MG63 (cell line): ENCODE measurements around the gene DNM1. TPM values are rescaled to one million over a fixed set of nuclear protein-coding genes. Genes with fewer than 3 reads are reported as not detected.
"Not testable (repeated sequence)": the region's sequence is repeated elsewhere in the genome, so short reads cannot be mapped to it uniquely, and the experiment has no call there.

Experiments
- DNase-seq: peaks from one replicate; pipeline ENCODE4 v3.0.0-alpha.2; 2020
- H3K27me3 ChIP-seq: fragments of 250-450 bp; sonication (Bioruptor Pico); 2 replicates; pipeline ENCODE4 v1.5.1; 2020; ENCODE audit warnings: mild to moderate bottlenecking, moderate library complexity
- H3K36me3 ChIP-seq: fragments of 250-450 bp; sonication (Bioruptor Pico); 2 replicates; pipeline ENCODE4 v1.5.1; 2020; ENCODE audit warnings: mild to moderate bottlenecking, moderate library complexity
- H3K4me3 ChIP-seq: fragments of 250-450 bp; sonication (Bioruptor Pico); 2 replicates; pipeline ENCODE4 v1.5.1; 2020; ENCODE audit warnings: mild to moderate bottlenecking, moderate library complexity
- H3K9me3 ChIP-seq: fragments of 250-450 bp; sonication (Bioruptor Pico); 2 replicates; pipeline ENCODE4 v1.5.1; 2020; ENCODE audit warnings: mild to moderate bottlenecking, moderate library complexity
- total RNA-seq: library from RNA; depleted of rRNA; stranded (reverse); fragments of >200 nt; shearing (Covaris generic); gene quantifications from 2 replicates; pipeline ENCODE4 v1.2.3, GENCODE V29; 2014; ENCODE audit warnings: low replicate concordance

DNM1 gene
- total RNA-seq, 1 experiment from 2014 or later = 0.30 TPM

DNA sequence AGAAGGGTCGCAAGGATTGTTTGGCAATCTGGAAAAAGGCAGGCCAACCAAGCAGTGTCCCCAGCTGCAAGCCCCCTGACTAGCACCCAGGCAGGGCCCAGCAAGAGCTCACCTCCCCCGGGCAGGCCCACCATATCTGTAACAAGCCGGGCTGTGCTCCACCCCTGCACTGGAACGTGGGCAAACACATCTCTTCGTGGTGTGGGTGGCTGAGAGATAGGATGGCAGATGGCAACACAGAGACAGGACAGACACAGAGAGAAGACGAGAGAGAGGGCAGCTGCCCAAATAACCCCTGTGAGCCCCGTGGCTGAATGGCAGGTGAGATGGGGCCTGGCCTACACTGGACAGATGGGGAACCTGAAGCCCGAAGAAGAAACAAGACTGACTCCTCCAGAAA lies 33.7 kb upstream of the DNM1 start:
- Histone ChIP-seq H3K4me3 (no peak overlapping the region), H3K27me3 (no peaks in the 10 kb centered on the region), H3K36me3 (peaks cover 42% of the 10 kb centered on the region), H3K9me3 (no peaks in the 10 kb centered on the region)
- DNase-seq = no peak

DNA sequence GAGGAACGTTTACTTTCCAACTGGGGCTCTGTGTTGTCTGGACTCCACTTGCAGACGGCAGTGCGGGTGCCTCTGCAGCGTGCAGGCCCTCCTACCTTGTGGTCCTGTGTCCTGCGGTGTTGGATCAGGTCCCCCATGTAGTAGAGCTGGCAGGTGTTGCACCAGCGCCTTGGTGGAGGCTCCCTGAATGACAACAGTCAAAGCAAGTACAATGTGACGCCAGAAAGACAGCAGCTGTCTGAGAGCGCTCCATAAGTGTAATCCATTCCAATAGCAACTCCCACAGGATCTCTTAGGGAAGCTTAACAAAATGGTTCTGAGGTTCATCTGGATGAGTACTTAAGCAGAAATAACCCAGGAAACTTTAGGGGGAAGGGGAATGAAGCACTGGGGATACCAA lies 33.3 kb upstream of the DNM1 start:
- H3K27me3 ChIP-seq = no peaks in the 10 kb centered on the region
- no peak for DNase-seq
- H3K36me3 ChIP-seq = peaks cover 41% of the 10 kb centered on the region
- no peak overlapping the region for H3K4me3 ChIP-seq
- no peaks in the 10 kb centered on the region for H3K9me3 ChIP-seq

DNA sequence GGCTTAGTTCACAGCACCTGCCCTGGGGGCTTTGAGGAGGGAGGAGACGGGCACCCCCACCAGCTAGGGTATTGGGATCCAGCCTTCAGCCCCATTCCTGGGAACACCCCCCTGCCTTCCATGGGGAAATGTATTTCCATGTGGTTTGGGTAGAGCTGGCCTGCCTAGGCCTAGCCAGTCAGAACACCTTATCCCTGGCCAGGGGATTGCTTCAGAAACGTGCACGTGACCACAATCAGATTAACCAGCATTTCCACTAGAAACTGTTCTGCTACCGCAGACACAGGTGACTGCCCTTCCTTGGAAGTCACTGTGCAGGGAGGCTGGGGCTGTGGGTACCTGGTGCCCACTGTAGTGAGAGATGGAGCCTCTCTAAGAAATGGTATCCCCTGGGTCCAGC lies 29.1 kb upstream of the DNM1 start:
- Histone ChIP-seq H3K9me3 (no peaks in the 10 kb centered on the region), H3K27me3 (no peaks in the 10 kb centered on the region), H3K4me3 (no peak overlapping the region), H3K36me3 (peaks cover 42% of the 10 kb centered on the region)
- DNase-seq = no peak

DNA sequence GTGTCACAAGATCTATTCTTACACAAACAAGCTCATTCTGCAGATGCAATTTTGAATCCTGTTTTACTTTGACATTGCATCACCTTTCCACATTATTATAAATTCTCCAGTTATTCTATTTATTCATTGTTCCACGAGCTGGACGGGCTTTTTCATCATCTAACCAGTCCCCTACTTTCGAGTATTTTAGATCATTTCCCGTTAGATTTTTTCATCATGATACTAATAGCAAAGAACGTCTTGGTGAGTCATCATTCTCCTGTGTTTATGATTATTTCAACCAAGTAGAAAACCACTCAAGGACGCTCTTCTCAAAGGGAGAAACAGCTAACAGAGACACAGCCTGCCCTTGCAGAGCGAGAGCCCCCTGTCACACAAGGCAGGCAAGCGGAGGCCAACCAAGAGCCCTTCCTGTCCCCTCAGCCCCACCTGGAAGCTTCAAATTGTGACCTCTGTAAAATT lies 28.0 kb upstream of the DNM1 start:
- no peak overlapping the region for H3K4me3 ChIP-seq
- no peak for DNase-seq
- no peaks in the 10 kb centered on the region for H3K9me3 ChIP-seq
- no peaks in the 10 kb centered on the region for H3K27me3 ChIP-seq
- H3K36me3 ChIP-seq = peaks cover 44% of the 10 kb centered on the region

DNA sequence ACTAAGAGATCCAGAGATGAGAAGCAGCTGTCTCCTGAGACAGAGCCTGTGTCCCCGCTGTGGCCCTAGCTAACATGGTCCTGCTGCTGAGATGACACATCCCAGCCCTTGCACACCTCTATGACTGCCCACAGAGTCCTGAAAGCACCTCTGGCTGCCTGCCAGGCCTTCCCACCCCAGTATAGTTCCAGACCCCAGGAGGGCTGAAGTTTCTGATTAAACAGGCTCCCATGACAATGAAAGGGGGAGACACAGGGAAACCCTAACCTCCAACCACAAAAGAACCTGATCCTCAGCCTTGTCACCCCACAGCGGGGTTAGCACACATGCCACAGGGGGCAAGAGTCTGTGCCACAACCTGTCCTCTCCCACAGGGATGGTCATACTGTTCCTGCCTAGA lies 27.5 kb upstream of the DNM1 start:
- peaks cover 46% of the 10 kb centered on the region for H3K36me3 ChIP-seq

DNA sequence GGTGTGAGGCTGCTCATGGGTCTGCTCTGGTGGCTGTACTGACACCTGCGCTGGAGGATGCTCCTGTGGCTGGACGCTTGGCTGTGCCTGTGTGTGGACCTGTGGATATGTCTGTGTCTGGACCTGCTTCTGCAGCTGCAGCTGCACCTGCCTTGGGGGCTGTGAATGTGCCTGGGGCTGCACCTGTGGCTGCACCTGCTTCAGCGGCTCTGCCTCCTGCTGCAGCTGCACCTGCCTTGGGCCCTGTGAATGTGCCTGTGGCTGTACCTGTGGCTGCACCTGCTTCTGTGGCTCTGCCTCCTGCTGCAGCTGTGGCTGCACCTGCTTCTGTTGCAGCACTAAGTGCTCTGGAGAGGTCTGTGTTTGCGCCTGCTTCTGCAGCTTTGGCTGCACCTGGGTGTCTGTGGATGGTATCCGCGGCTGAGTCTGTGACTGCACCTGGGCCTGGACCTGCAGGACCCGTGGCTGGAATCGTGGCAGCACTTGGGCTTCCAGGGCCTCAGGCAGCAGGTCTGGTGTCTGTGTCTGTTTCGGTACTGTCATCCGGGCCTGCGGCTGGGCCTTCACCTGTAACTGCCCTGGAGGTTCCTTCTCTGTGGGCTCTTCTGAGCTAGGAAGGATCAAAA lies 24.3 kb upstream of the DNM1 start:
- DNase-seq = no peak
- Histone ChIP-seq H3K27me3 (no peaks in the 10 kb centered on the region), H3K4me3 (no peak overlapping the region), H3K9me3 (no peaks in the 10 kb centered on the region), H3K36me3 (peaks cover 60% of the 10 kb centered on the region)

More for the DNA sequence above, 27.5 kb upstream of the DNM1 start:
- no peaks in the 10 kb centered on the region for H3K9me3 ChIP-seq
- no peak for DNase-seq
- no peaks in the 10 kb centered on the region for H3K27me3 ChIP-seq
- no peak overlapping the region for H3K4me3 ChIP-seq

DNA sequence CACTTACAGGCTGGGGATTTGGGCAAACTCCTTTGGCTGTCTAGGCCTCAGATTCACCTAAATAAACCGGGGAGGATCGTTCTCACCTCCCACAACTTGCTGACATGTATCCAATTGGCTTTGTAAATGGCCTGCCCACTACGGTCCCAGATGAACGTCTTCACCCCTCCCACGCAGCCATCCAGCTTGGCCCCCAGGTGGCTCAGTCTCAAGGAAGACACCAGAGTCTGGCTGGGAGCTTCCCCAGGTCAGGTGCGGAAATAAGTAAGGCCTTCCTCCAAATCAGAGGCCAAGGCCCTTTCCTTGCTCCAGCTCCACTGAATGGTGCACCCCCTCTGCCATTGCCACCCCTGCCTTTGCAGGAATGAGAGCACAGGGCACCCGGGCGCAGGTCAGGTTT lies 23.2 kb upstream of the DNM1 start:
- Histone ChIP-seq H3K9me3 (no peaks in the 10 kb centered on the region), H3K36me3 (peaks cover 65% of the 10 kb centered on the region), H3K27me3 (no peaks in the 10 kb centered on the region), H3K4me3 (no peak overlapping the region)
- DNase-seq = no peak

DNA sequence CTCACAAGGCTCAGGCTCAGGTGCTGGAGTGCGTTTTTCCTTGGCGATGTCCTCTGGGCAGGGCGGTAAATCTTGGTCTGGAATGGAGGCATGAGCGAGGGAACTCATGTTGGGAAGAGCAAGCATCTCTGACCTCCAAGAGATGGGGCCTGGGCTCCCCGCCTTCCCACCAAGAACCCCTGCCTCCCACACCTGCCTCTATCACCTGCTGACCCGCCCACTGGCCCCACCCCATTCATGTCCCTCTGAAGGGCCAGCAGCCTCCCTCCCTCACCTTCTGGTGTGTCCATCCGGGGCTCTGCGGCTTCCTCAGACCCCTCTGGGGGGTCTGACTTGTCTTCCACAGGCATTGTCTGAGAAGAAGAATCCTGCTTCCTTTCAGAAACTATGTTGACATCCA lies 22.7 kb upstream of the DNM1 start:
- Histone ChIP-seq H3K36me3 (peaks cover 65% of the 10 kb centered on the region), H3K4me3 (no peak overlapping the region), H3K27me3 (no peaks in the 10 kb centered on the region), H3K9me3 (no peaks in the 10 kb centered on the region)
- DNase-seq = no peak

DNA sequence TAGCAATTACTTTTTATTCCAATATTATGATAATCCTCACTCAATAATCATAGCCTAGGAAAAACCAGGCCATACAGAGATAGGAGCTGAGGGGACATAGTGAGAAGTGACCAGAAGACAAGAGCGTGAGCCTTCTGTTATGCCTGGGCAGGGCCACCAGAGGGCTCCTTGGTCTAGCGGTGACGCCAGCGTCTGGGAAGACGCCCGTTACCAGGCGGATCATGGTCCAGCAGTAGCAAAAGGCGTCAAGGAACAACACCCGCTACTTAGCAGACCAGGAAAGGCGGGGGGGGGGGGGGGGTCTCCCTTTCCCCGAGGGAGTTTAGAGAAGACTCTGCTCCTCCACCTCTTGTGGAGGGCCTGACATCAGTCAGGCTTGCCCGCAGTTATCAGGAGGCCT lies 21.7 kb upstream of the DNM1 start:
- H3K27me3 ChIP-seq, H3K4me3 ChIP-seq, H3K9me3 ChIP-seq, DNase-seq: not testable (repeated sequence)
- peaks cover 61% of the 10 kb centered on the region for H3K36me3 ChIP-seq

DNA sequence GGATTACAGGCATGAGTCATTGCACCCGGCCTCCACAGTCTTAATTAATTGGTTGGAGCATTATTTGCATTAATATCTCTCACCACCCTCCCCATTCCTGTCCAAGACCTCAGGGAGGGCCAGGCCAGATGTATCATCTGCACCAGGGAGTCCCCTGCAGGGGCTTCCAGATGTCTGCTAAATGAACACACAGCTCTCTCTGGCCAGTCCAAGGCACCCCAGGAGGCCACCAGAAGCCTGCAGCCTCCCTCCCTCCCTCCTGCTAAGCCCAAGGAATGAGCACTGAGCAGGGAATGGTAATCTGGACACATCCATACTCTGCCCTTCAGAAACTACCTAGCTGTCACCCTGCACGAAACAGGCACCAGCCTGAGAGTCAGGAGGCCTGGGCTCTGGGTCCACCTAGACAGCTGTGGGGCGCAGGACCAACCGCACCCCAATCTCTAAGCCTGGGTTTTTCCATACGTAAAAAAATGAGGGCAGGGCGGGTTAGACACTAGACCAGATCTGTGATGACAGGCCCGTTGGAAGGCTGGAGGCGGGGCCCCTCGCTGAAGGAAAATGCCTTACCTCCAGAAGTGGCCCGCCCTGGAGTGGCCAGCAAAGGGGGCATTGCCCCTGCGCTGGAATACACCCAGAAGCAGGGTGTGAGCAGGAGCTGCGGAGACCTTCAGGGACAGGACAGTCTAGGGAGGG lies 20.1 kb upstream of the DNM1 start:
- DNase-seq = no peak
- Histone ChIP-seq H3K4me3 (no peak overlapping the region), H3K36me3 (peaks cover 63% of the 10 kb centered on the region), H3K27me3 (no peaks in the 10 kb centered on the region), H3K9me3 (no peaks in the 10 kb centered on the region)

DNA sequence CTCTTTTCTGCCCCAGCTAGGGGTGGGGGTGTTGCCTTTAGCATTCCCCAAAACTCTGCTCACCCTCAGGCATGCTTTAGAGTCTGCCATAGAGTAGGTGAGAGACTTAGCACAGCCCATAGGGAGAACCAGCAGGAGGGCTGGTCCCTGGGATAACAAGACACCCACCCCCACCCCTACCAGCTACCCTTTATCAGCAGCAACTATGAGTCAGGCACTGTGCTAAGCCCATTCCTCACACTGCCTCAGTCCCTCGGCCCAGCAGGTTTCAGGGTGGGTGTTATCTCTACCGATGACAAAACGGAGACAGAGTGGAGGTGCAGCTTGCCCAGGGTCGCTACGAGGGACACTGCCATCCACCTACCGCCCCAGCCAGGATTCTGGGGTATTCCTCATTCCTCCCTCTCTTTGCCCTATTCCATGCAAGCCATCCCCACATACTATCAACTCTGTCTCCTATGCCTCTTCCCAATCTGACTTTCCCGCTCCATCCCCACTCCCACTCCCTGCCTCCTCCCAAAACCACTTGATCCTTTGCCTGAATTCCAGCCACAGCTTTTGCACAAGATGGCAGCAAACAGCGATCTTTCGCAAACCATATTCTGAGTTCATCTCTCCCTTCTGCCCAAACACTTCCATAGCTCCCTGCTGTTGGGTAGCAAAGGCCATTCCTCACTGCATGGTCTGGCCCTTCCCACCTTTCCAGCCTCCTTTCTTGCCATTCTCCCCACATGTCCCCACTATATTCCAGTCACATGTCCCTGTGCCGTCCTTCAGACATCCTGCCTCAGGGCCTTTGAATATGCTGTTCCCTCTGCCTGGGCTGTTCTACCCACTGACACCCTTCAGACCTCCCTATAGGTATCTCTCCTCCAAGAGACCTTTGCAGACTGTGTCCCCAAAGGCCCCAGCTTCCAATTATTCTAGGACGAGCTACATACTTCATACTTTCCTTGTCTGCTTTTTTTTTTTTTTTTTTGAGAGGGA lies 16.9 kb upstream of the DNM1 start:
- Histone ChIP-seq H3K27me3 (no peaks in the 10 kb centered on the region), H3K9me3 (no peaks in the 10 kb centered on the region), H3K36me3 (peaks cover 54% of the 10 kb centered on the region), H3K4me3 (no peak overlapping the region)
- DNase-seq = no peak

DNA sequence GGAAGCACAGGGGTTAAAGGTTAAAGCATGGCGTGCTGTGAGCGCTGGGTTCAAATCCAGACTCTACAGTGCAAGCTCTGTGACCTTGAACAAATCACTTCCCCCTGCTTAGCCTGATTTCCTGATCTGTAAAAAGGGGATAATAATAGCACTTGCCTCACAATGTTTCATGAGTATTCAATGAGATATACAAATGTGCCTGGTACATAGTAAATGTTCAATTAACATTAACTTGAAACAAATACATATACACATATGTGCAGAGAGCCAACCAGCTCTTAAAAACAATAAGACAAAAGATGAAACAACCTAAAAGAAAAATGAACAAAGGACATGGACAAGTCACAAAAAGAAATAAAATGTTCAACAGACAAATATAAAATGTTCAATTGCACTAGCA lies 15.8 kb upstream of the DNM1 start:
- no peaks in the 10 kb centered on the region for H3K27me3 ChIP-seq
- H3K36me3 ChIP-seq = peaks cover 52% of the 10 kb centered on the region
- DNase-seq = no peak
- no peaks in the 10 kb centered on the region for H3K9me3 ChIP-seq
- H3K4me3 ChIP-seq = no peak overlapping the region

DNA sequence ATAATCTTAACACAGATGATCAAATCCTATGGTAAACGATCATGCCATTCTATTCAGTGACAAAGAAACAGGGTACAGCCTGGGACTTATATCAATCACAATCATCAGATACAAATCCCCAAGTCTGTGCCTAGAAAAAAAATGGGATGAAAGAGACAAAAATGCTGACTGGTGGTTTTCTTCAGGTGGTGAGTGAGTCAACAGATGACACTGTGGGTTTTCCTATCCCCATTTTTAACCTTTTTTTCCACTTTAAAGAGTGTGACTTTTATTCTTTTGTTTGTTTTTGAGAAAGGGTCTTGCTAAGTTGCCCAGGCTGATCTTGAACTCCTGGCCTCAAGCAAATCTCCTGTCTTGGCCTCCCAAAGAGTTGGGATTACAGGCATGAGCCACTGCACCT lies 15.0 kb upstream of the DNM1 start:
- H3K27me3 ChIP-seq = no peaks in the 10 kb centered on the region
- H3K9me3 ChIP-seq = no peaks in the 10 kb centered on the region
- DNase-seq = no peak
- peaks cover 47% of the 10 kb centered on the region for H3K36me3 ChIP-seq
- no peak overlapping the region for H3K4me3 ChIP-seq

DNA sequence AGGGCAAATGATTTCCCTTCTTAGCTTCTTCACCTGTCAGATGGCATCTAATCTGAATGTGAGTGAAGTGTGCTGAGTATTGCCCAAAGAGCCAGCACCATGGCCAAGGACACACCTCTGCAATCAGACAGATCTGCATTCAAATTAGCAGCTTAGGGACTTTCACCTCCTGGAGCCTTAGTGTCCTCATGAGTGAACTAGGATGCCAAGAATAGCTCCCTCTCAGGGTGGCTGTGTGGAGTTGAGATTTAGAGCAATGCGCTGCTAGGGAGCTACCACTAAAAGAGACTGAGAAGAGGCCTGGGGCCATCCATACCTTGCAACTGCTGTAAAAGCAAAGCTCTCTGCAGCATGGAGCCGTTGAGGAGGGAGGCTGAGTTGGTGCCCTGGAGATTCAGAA lies 13.2 kb upstream of the DNM1 start:
- Histone ChIP-seq H3K4me3 (peak overlapping the region; percentile 87; the same call in 1 of the 2 replicates), H3K36me3 (peaks cover 32% of the 10 kb centered on the region), H3K27me3 (no peaks in the 10 kb centered on the region), H3K9me3 (no peaks in the 10 kb centered on the region)
- DNase-seq = no peak

DNA sequence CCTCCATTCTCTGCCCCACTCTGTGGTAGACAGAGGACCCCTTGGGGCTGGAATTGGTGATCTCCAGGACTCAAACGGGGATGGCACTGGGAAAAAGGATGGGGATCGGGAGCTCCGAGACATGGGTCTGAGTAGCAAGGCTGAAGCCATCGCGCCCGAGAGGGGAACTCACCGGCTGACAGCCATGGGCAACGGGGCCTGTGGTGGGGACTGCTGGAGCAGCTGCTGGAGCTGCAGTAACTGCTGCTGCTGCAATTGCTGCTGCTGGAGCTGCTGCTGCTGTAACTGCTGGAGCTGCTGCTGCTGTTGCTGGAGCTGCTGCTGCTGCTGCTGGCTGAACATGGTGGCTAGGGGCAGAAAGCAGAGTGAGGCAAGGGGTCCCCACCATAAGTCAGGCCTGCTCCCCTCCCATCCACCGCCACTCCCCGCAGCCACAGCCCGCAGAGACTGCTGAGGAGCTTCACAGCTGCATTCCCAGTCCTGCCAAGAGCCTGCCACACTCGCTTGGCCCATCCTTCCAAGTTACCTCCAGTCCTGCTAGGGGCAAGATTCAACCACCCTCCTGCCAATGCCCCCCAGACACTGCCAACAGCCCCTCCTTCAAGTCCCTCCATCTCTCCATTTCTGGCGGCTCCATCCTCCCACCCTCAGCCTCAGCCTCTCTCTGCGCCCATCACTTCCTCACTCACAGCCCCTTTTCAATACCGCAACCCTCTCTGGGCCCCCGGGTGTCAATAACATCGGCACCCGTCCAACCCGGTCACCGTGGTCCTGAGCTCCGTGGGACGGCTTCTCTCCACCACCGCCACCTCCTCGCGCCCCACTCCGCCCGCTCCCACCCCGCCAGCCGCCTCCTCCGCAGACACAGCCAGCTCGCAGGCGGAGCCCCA lies 12.4 kb upstream of the DNM1 start:
- DNase-seq = no peak
- Histone ChIP-seq H3K36me3 (peaks cover 27% of the 10 kb centered on the region), H3K4me3 (peak overlapping the region; percentile 87), H3K27me3 (no peaks in the 10 kb centered on the region), H3K9me3 (no peaks in the 10 kb centered on the region)

DNA sequence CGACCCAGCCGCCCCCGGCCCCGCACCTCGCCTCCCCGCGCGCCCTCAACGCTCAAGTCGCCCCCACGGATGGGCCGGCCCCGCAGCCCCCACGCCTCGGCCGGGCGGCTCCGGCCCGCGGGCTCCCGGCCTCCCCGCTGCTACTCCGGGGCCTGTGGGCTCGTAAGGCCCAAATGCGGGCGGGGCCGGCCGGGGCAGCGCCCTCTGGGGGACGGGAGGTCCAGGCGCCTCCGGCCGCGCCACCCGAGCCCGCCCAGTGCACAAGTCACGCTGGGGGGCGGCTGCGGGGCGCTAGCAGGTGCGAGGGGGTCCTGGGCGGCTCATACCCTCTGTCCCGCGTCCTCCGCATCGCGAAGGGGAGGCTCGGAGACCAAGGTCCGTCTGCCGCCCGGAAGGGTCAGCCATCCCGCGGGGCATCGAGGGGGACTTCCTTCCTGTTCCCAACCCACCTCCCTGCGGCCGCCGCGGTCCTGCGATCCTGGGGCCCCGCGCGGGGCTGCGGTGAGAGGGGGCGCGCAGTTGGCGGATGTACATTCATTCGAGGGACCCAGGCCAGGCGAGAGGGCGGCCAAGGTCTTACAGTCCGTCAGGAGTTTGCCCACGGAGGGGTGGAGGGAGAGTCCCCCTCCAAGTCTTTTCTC lies 11.7 kb upstream of the DNM1 start, which contains the start of gene CIZ1:
TSS of gene CIZ1 (minus strand) at position 167 of the 641 bp plus-strand sequence. CDS start 715 bp downstream, outside the sequence.
- DNase-seq = peak; percentile 78
- Histone ChIP-seq H3K27me3 (no peaks in the 10 kb centered on the region), H3K36me3 (peaks cover 24% of the 10 kb centered on the region), H3K9me3 (no peaks in the 10 kb centered on the region), H3K4me3 (peak within 1 kb of the TSS; percentile 87)
